Activated naive CD8-positive, alpha-beta T cell treated with anti-CD3 and anti-CD28 coated beads, Interleukin-2, amount 50 U/mL, for 16 hours (primary cell): ENCODE measurements around the gene ZBTB12.

Experiments used
- DNase-seq: peaks from one replicate; pipeline ENCODE4 v3.0.0-alpha.2; 2020; ENCODE audit warnings: low read depth, low spot score

Gene ZBTB12

GRCh38 chr6:31850765-31851484, 51.0 kb downstream of the ZBTB12 start:
- DNase-seq: no peak
